ENCODE measurements around the gene PLCD3. TPM values are rescaled to one million over a fixed set of nuclear protein-coding genes. Genes with fewer than 3 reads are reported as not detected.

Gene PLCD3
- total RNA-seq, 6 experiments from 2014 or later, result 77.2 to 112 (median 83.8) TPM

GRCh38 chr17:45093444-45094110, 38.7 kb downstream of the PLCD3 start:
- Mint-ChIP-seq H3K27me3 (ENCODE audit: insufficient read depth) (peaks cover 2% of the 10 kb centered on the region), H3K4me3 (peak overlapping the region; percentile 67), H3K4me1 (ENCODE audit: low read depth) (peaks cover 48% of the 10 kb centered on the region), H3K9me3 (no peaks in the 10 kb centered on the region; the same call in 1 of the 2 replicates), H3K27ac (peak overlapping the region; percentile 95), H3K36me3 (ENCODE audit: low read depth) (peaks cover 49% of the 10 kb centered on the region)
- DNase-seq, result no peak
- no peak for TF ChIP-seq CTCF (IDR thresholded peaks at IDR 0.05)

- Mint-ChIP-seq H3K4me3 (peak overlapping the region; percentile 67), H3K9me3 (no peaks in the 10 kb centered on the region; the same call in 1 of the 2 replicates), H3K36me3 (ENCODE audit: low read depth) (peaks cover 48% of the 10 kb centered on the region), H3K27me3 (ENCODE audit: insufficient read depth) (peaks cover 2% of the 10 kb centered on the region), H3K4me1 (ENCODE audit: low read depth) (peaks cover 49% of the 10 kb centered on the region), H3K27ac (peak overlapping the region; percentile 95)
- DNase-seq, result peak; percentile 98
- TF ChIP-seq CTCF (IDR thresholded peaks at IDR 0.05), result no peak
Measured at GRCh38 chr17:45092911-45093430, 39.3 kb downstream of the PLCD3 start.

GRCh38 chr17:45091778-45092425, 40.4 kb downstream of the PLCD3 start:
- H3K4me3 Mint-ChIP-seq, result peak overlapping the region; percentile 56
- H3K9me3 Mint-ChIP-seq, result no peaks in the 10 kb centered on the region; the same call in 1 of the 2 replicates
- 0 out of 2 replicates have a peak, but pooled peaks have one; percentile 13 for TF ChIP-seq CTCF (IDR thresholded peaks at IDR 0.05)
- H3K27me3 Mint-ChIP-seq (ENCODE audit: insufficient read depth), result peaks cover 2% of the 10 kb centered on the region
- peak overlapping the region; percentile 95 for H3K27ac Mint-ChIP-seq
- DNase-seq, result no peak
- peaks cover 51% of the 10 kb centered on the region for H3K36me3 Mint-ChIP-seq (ENCODE audit: low read depth)
- peaks cover 58% of the 10 kb centered on the region for H3K4me1 Mint-ChIP-seq (ENCODE audit: low read depth)

- H3K27ac Mint-ChIP-seq, result peak overlapping the region; percentile 95
- DNase-seq, result no peak
- no peak for TF ChIP-seq CTCF (IDR thresholded peaks at IDR 0.05)
- peaks cover 2% of the 10 kb centered on the region for H3K27me3 Mint-ChIP-seq (ENCODE audit: insufficient read depth)
- peaks cover 52% of the 10 kb centered on the region for H3K4me1 Mint-ChIP-seq (ENCODE audit: low read depth)
- H3K4me3 Mint-ChIP-seq, result no peak overlapping the region; the same call in 1 of the 2 replicates
- peaks cover 50% of the 10 kb centered on the region for H3K36me3 Mint-ChIP-seq (ENCODE audit: low read depth)
- H3K9me3 Mint-ChIP-seq, result no peaks in the 10 kb centered on the region; the same call in 1 of the 2 replicates
Measured at GRCh38 chr17:45090711-45091110, 41.6 kb downstream of the PLCD3 start.

- H3K4me1 Mint-ChIP-seq (ENCODE audit: low read depth), result peaks cover 48% of the 10 kb centered on the region
- no peak overlapping the region for H3K27ac Mint-ChIP-seq
- no peak overlapping the region for H3K4me3 Mint-ChIP-seq
Measured at GRCh38 chr17:45088741-45089140, 43.6 kb downstream of the PLCD3 start.

More at GRCh38 chr17:45088741-45089140, 43.6 kb downstream of the PLCD3 start:
- Mint-ChIP-seq H3K9me3 (no peaks in the 10 kb centered on the region; the same call in 1 of the 2 replicates), H3K27me3 (ENCODE audit: insufficient read depth) (peaks cover 2% of the 10 kb centered on the region), H3K36me3 (ENCODE audit: low read depth) (peaks cover 53% of the 10 kb centered on the region)
- DNase-seq, result no peak
- no peak for TF ChIP-seq CTCF (IDR thresholded peaks at IDR 0.05)

Measured in HFFc6 (cell line).